Smooth muscle cell (in vitro differentiated cells): ENCODE data around the gene MRPL27. TPM values are rescaled to one million over a fixed set of nuclear protein-coding genes. Genes with fewer than 3 reads are reported as not detected.

Experiments
- DNase-seq: peaks from one replicate; lab custom pipeline; 2025; ENCODE audit not compliant: unreplicated experiment; lab: John Stamatoyannopoulos, UW
- H2AFZ ChIP-seq: fragments of 200-600 bp; sonication (generic); 2 replicates; pipeline ENCODE4 v1.6.0; 2016; ENCODE audit warnings: antibody characterized with exemption, low read depth, mild to moderate bottlenecking
- H3F3A ChIP-seq: fragments of 200-600 bp; sonication (generic); 2 replicates; pipeline ENCODE4 v1.6.0; 2017; ENCODE audit warnings: antibody characterized with exemption, low read depth
- H3K27ac ChIP-seq: fragments of 200-600 bp; sonication (generic); 2 replicates; pipeline ENCODE4 v1.5.1; 2016; ENCODE audit warnings: low read depth, mild to moderate bottlenecking
- H3K27me3 ChIP-seq: fragments of 200-600 bp; sonication (generic); 2 replicates; pipeline ENCODE4 v1.6.1; 2016; ENCODE audit warnings: low read depth, mild to moderate bottlenecking
- H3K36me3 ChIP-seq: fragments of 200-600 bp; sonication (generic); 2 replicates; pipeline ENCODE4 v1.5.1; 2016; ENCODE audit warnings: low read depth
- H3K4me1 ChIP-seq: fragments of 200-600 bp; sonication (generic); 2 replicates; pipeline ENCODE4 v1.5.1; 2016; ENCODE audit warnings: low read depth
- H3K4me2 ChIP-seq: fragments of 200-600 bp; sonication (generic); 2 replicates; pipeline ENCODE4 v1.6.0; 2016; ENCODE audit warnings: mild to moderate bottlenecking
- H3K4me3 ChIP-seq: fragments of 200-600 bp; sonication (generic); 2 replicates; pipeline ENCODE4 v1.5.1; 2016; ENCODE audit warnings: mild to moderate bottlenecking
- H3K79me2 ChIP-seq: fragments of 200-600 bp; sonication (generic); 2 replicates; pipeline ENCODE4 v1.6.0; 2016; ENCODE audit warnings: low read depth, mild to moderate bottlenecking
- H3K9ac ChIP-seq: fragments of 200-600 bp; sonication (generic); 2 replicates; pipeline ENCODE4 v1.6.0; 2016; ENCODE audit warnings: low read depth
- H3K9me3 ChIP-seq: fragments of 200-600 bp; sonication (generic); replicated peaks from 2 replicates; pipeline ENCODE4 v1.5.1; 2016; ENCODE audit warnings: low read depth
- H4K20me1 ChIP-seq: fragments of 200-600 bp; sonication (generic); 2 replicates; pipeline ENCODE4 v1.6.0; 2016; ENCODE audit warnings: low read depth
- WGBS: methylation state at CpG from one replicate; pipeline ENCODE4 v1.1.7; 2016; ENCODE audit warnings: low lambda C conversion rate; 5-methylcytosine and 5-hydroxymethylcytosine counted together
- polyA plus RNA-seq: library from polyadenylated mRNA; unstranded; fragments of >200 nt; fragmentation: Nextera tagmentation; extraction: Ambion mirVana; gene quantifications from 2 replicates; pipeline ENCODE4 v1.2.1, GENCODE V29; 2016
- total RNA-seq: library from RNA; depleted of rRNA; stranded (reverse); fragments of >200 nt; gene quantifications from 2 replicates; pipeline ENCODE4 v1.2.3, GENCODE V29; 2014
- TF ChIP-seq, protein P1 (sequence below): fragments of 200-600 bp; sonication (generic); IDR thresholded peaks from 2 replicates; pipeline ENCODE4 v1.5.1; 2017; ENCODE audit warnings: borderline replicate concordance, mild to moderate bottlenecking, antibody characterized with exemption; ENCODE audit not compliant: insufficient read depth, poor library complexity, severe bottlenecking

Gene MRPL27
- total and polyA plus RNA-seq, 2 experiments from 2014 or later, result 62.8 to 138 TPM

DNA sequence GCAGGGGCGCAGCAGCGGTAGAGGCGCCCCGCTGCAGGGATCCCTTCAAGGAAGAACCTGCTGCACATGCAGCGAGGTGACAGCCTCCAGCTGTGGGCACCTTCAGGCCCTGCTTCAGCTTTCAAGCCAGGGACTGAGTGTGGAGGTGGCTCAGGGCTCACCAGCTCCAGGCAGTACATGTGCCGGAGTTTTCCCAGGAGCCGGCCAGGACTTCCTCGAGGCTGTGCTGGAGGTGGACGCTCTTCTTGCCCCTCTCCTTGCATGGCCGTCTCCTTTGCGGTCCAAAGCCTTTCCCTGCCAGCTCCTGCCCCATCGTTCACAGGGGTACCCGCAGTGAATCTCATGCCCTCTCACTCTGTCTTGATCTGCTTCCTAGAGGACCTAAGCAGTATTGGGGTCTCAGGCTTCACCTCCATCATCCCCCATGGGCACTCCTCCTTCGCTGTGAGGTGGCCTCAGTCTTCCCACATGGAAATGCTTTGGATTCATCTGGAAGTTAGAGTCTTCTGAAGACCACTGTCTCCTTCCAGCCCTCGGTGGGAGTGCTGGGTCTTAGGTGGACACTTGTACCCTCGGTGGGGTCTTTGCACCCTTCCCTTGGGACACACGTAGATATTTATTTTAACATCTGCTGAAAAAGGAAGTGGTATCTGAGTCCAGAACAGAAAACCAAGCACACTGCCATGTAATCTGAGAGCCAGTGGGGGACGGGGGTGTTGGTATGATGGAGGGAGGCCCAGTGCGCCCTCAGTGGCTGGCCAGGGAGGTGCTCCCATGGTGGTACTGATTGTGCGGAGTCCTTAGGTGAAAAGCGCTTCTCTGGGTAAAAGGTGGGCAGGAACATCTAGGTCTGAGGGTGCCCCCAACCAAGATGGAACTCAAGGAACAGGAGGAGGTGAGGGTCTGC lies 20.0 kb downstream of the MRPL27 start:
- no peaks in the 10 kb centered on the region for H3K36me3 ChIP-seq
- no peaks in the 10 kb centered on the region for H3F3A ChIP-seq
- H3K9ac ChIP-seq, result no peak overlapping the region
- WGBS, result 96% methylated on average over 21 of the region's 21 CpGs
- H3K4me3 ChIP-seq, result no peak overlapping the region
- peaks cover 5% of the 10 kb centered on the region for H3K4me1 ChIP-seq
- TF ChIP-seq, protein P1, sequence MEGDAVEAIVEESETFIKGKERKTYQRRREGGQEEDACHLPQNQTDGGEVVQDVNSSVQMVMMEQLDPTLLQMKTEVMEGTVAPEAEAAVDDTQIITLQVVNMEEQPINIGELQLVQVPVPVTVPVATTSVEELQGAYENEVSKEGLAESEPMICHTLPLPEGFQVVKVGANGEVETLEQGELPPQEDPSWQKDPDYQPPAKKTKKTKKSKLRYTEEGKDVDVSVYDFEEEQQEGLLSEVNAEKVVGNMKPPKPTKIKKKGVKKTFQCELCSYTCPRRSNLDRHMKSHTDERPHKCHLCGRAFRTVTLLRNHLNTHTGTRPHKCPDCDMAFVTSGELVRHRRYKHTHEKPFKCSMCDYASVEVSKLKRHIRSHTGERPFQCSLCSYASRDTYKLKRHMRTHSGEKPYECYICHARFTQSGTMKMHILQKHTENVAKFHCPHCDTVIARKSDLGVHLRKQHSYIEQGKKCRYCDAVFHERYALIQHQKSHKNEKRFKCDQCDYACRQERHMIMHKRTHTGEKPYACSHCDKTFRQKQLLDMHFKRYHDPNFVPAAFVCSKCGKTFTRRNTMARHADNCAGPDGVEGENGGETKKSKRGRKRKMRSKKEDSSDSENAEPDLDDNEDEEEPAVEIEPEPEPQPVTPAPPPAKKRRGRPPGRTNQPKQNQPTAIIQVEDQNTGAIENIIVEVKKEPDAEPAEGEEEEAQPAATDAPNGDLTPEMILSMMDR, result no peak
- H3K27ac ChIP-seq, result no peak overlapping the region
- H2AFZ ChIP-seq, result no peak overlapping the region
- peaks cover 19% of the 10 kb centered on the region for H3K79me2 ChIP-seq
- no peak for DNase-seq
- H3K27me3 ChIP-seq, result no peaks in the 10 kb centered on the region
- no peaks in the 10 kb centered on the region for H3K9me3 ChIP-seq
- no peak overlapping the region for H3K4me2 ChIP-seq
- H4K20me1 ChIP-seq, result peaks cover 58% of the 10 kb centered on the region

DNA sequence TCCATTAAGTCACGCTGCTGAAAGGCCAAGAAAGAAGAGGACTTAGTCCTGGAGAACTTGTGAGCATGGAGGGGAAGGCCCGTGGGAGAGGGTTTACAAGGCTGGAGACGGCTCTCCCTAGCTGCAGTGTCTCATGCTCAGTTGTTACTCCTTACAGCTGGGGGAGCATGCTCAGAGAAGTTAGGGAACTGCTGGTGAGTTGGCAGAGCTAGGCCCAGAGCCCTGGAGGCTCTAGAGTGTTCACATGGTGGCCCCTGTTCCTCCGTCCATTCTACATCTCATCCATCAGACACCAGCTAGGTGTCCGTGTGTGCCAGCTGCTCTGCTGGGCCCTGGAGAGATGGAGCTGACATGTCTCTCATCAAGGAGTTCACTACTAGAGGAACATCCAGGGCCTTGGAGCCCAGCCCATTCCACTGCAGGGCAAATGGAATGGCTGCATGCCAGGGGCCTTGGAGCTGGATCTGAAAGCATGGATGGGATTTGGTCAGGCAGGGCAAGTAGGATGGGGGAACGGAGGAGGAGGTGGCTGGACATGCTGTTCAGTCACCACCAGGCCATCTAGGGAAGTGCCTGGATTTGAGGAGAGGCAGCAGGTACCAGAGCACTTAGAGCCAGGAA lies 20.8 kb downstream of the MRPL27 start:
- Histone ChIP-seq H3K4me2 (no peak overlapping the region), H3K36me3 (no peaks in the 10 kb centered on the region), H3F3A (no peaks in the 10 kb centered on the region), H3K79me2 (peaks cover 26% of the 10 kb centered on the region), H3K9ac (no peak overlapping the region), H4K20me1 (peaks cover 62% of the 10 kb centered on the region), H2AFZ (no peak overlapping the region), H3K4me3 (no peak overlapping the region), H3K27ac (no peak overlapping the region), H3K4me1 (peaks cover 13% of the 10 kb centered on the region), H3K27me3 (no peaks in the 10 kb centered on the region), H3K9me3 (no peaks in the 10 kb centered on the region)
- WGBS, result 97% methylated on average over 6 of the region's 6 CpGs
- TF ChIP-seq, protein P1, result no peak
- no peak for DNase-seq

DNA sequence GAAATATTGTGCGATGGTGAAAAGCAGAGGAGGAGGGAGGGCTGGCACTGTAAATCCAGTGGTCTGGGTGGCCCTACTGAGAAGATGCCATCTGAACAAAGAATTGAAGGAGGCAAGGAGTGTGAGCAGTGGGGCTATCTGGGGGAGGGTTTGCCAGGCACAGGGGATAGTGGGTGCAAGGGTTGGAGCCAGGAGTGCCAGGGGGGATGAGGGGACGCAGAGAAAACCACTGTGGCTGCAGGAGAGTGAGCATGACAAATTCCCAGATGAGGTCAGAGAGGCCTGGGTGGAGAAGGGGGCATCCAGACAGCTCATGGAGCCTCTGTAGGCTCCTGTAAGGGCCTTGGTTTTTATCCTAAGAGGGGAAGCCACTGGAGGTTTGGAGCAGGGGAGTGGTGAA lies 22.3 kb downstream of the MRPL27 start:
- no peak overlapping the region for H3K4me2 ChIP-seq
- TF ChIP-seq, protein P1, result no peak
- WGBS, result 96% methylated on average over 2 of the region's 2 CpGs
- H3K27me3 ChIP-seq, result no peaks in the 10 kb centered on the region
- no peak overlapping the region for H3K4me3 ChIP-seq
- H3K36me3 ChIP-seq, result no peaks in the 10 kb centered on the region
- no peak overlapping the region for H2AFZ ChIP-seq
- no peaks in the 10 kb centered on the region for H3K9me3 ChIP-seq
- H4K20me1 ChIP-seq, result peaks cover 62% of the 10 kb centered on the region
- no peak overlapping the region for H3K27ac ChIP-seq
- peaks cover 34% of the 10 kb centered on the region for H3K79me2 ChIP-seq
- peaks cover 13% of the 10 kb centered on the region for H3K4me1 ChIP-seq
- no peak overlapping the region for H3K9ac ChIP-seq
- H3F3A ChIP-seq, result no peaks in the 10 kb centered on the region
- DNase-seq, result no peak
